ENCODE data around the gene C2orf76. TPM values are rescaled to one million over a fixed set of nuclear protein-coding genes. Genes with fewer than 3 reads are reported as not detected.

The C2orf76 gene
- total RNA-seq, 4 donors from 2014 or later, result 6.7 to 10.6 (median 9.3) TPM

DNA sequence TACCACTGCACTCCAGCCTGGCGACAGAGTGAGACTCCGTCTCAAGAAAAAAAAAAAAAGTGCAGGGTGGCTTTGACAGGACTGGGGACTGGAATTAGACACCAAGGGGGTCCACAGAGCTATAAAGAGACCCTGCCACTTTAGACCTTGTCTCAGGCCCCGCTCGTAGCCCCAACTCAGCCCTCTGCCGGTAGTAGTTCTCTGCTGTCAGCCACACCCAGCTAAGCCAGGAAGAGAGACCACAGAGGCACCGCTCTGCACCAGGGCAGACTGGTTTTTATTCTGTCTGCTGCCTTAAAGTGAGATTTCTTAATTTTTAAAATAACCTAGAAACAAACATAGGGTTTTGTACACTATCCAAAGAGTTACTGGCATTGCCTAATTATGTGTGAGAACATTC is 77.0 kb downstream of the C2orf76 start:
- TF ChIP-seq POLR2A (IDR thresholded peaks at IDR 0.05) (no peak), CTCF (IDR thresholded peaks at IDR 0.05) (no peak), POLR2AphosphoS5 (IDR thresholded peaks at IDR 0.05) (no peak)
- peaks cover 1% of the 10 kb centered on the region for H3K4me1 ChIP-seq
- peaks cover 7% of the 10 kb centered on the region for H3K36me3 ChIP-seq
- H3K27me3 ChIP-seq, result no peaks in the 10 kb centered on the region
- no peaks in the 10 kb centered on the region for H3K9me3 ChIP-seq
- H3K27ac ChIP-seq, result peak overlapping the region; percentile 46
- no peak overlapping the region for H3K4me3 ChIP-seq
- no peak for DNase-seq (ENCODE audit: low spot score in 2 of 2)
- WGBS, result 94% methylated on average over 6 of the region's 6 CpGs

DNA sequence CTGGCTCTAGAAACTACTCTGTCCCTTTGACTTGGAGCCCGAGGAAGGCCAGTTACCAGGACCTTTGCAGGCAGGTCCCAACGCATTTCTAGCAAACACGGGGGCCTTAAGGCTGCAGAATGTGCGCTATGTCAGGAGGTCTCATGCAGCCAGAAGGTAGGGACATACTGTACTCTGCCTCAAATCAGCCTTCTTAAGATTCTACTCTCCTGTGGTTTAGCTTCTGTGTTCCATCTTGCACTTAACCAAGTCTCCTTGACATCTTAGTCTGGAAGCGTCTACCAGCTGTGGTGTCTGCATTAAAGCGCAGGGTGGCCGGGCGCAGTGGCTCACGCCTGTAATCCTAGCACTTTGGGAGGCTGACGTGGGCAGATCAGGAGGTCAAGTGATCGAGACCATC is 77.5 kb downstream of the C2orf76 start:
- no peak overlapping the region for H3K4me3 ChIP-seq
- H3K27ac ChIP-seq, result peak overlapping the region; percentile 46
- 93% methylated on average over 11 of the region's 11 CpGs for WGBS
- TF ChIP-seq POLR2AphosphoS5 (IDR thresholded peaks at IDR 0.05), result no peak
- TF ChIP-seq EP300 (IDR thresholded peaks at IDR 0.05), result no peak
- TF ChIP-seq CTCF (IDR thresholded peaks at IDR 0.05), result no peak
- TF ChIP-seq POLR2A (IDR thresholded peaks at IDR 0.05), result no peak
- H3K27me3 ChIP-seq, result no peaks in the 10 kb centered on the region
- peaks cover 7% of the 10 kb centered on the region for H3K36me3 ChIP-seq
- H3K4me1 ChIP-seq, result peaks cover 7% of the 10 kb centered on the region
- no peak for DNase-seq (ENCODE audit: low spot score in 2 of 2)
- H3K9me3 ChIP-seq, result no peaks in the 10 kb centered on the region

DNA sequence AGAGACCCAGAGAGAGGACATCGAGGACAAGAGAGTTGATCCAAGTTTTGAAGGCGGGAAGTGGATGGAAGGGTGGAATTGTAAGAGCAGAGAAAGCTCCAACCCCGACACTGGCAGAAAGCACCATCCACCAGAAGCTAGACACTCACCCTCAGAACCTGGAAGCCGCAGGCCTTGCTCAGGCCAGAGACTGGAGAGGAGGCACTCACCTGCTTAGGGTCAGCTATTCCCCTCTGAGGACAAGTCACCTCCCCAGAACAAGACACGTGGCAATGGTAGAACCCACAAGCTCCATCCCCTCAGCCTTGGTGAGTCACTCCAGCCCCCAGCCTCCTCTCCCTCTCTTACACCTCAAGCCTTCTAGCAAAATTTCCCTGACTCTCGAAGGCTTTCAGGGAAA is 78.1 kb downstream of the C2orf76 start:
- H3K27me3 ChIP-seq, result no peaks in the 10 kb centered on the region
- no peak overlapping the region for H3K4me3 ChIP-seq
- DNase-seq (ENCODE audit: low spot score in 2 of 2), result no peak
- WGBS, result 88% methylated on average over 6 of the region's 6 CpGs
- H3K36me3 ChIP-seq, result peaks cover 7% of the 10 kb centered on the region
- H3K27ac ChIP-seq, result no peak overlapping the region
- TF ChIP-seq CTCF (IDR thresholded peaks at IDR 0.05), result no peak
- TF ChIP-seq POLR2A (IDR thresholded peaks at IDR 0.05), result no peak
- TF ChIP-seq POLR2AphosphoS5 (IDR thresholded peaks at IDR 0.05), result no peak
- no peak for TF ChIP-seq EP300 (IDR thresholded peaks at IDR 0.05)
- H3K4me1 ChIP-seq, result peaks cover 10% of the 10 kb centered on the region
- no peaks in the 10 kb centered on the region for H3K9me3 ChIP-seq

GRCh38 chr2:119286661-119287060 is 80.0 kb downstream of the C2orf76 start:
- H3K9me3 ChIP-seq, result no peaks in the 10 kb centered on the region
- peaks cover 20% of the 10 kb centered on the region for H3K4me1 ChIP-seq
- H3K36me3 ChIP-seq, result peaks cover 7% of the 10 kb centered on the region
- DNase-seq (ENCODE audit: low spot score in 2 of 2), result no peak
- no peak overlapping the region for H3K4me3 ChIP-seq
- WGBS, result 83% methylated on average over 8 of the region's 8 CpGs
- H3K27ac ChIP-seq, result no peak overlapping the region
- TF ChIP-seq POLR2A (IDR thresholded peaks at IDR 0.05) (no peak), POLR2AphosphoS5 (IDR thresholded peaks at IDR 0.05) (no peak), CTCF (IDR thresholded peaks at IDR 0.05) (no peak), EP300 (IDR thresholded peaks at IDR 0.05) (no peak)
- no peaks in the 10 kb centered on the region for H3K27me3 ChIP-seq

- no peaks in the 10 kb centered on the region for H3K9me3 ChIP-seq
- peaks cover 20% of the 10 kb centered on the region for H3K4me1 ChIP-seq
- H3K36me3 ChIP-seq, result peaks cover 7% of the 10 kb centered on the region
- H3K4me3 ChIP-seq, result peak overlapping the region; percentile 12
- peak overlapping the region; percentile 86 for H3K27ac ChIP-seq
- peak in 1 of 2 donors; percentile 87 for DNase-seq (ENCODE audit: low spot score in 2 of 2)
- 23% methylated on average over 10 of the region's 10 CpGs for WGBS
- H3K27me3 ChIP-seq, result no peaks in the 10 kb centered on the region
- TF ChIP-seq EP300 (IDR thresholded peaks at IDR 0.05) (no peak), CTCF (IDR thresholded peaks at IDR 0.05) (no peak), POLR2A (IDR thresholded peaks at IDR 0.05) (no peak), POLR2AphosphoS5 (IDR thresholded peaks at IDR 0.05) (peak in 1 of 3 donors; percentile 54)
Observed at GRCh38 chr2:119283873-119284331, 82.7 kb downstream of the C2orf76 start.
